HG02973 (cell line): ENCODE results near the gene SLC8B1.

Experiments
- ATAC-seq: cut with Tn5 transposase; IDR thresholded peaks from one replicate; pipeline ENCODE4 v1.9.1; 2021; ENCODE audit warnings: moderate library complexity; ENCODE audit not compliant: unreplicated experiment

Gene SLC8B1

DNA sequence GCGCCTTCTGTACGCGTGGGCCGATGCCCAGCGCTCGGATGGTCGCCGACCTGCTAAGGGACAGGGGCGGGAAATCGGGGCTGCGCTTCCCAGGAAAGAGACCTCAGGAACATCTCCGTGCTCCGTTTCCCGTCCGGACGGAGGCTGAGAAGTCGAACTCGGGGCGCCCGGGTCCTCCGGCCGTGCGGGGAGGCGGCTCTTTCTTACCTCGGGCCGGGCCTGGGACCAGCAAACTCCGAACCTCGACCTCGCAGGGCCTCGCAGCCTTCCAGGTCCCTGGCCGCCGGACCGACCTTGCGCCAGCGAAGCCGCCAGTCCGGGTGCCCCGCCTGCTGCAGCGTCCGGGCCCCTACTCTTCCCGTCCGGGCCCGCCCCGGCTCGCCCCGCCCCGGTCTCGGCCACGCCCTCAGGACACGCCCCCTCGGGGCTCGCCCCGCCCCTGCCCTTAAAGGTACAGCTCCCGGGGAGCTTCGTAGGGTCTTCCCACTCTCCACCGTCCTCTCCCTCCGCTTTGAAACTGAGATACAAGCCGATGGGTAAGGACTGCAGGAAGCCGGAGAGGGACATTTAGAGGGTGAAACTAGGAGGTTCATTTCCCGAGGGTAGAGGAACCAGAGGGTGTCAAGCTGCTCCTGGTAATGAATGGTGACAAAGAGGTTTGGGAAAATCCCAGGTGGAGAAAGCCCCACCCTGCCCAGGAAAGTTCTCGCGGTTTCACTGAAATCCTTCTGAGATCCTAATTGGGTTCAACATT lies at the start of gene SLC8B1:
Gene SLC8B1, minus strand, starts transcription at position 324 of the 754 bp plus-strand sequence. CDS start 2,231 bp downstream, outside the sequence.
- peak; percentile 96 for ATAC-seq

DNA sequence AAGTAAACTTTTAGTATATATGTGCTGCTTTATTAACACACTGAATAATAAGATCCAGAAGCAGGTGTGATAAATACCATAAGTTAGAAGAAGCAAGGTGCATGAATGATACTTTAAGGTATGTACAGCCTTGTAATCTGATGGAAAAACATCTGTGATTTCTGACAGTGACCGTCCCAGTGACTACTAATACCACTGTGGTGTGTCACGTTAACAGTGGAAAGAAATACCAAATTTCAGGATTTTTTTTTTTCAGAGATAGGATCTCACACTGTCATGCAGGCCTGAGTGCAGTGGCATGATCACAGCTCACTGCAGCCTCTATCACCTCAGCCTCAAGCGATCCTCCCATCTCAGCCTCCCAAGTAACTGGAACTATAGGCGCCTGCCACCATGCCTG lies 47.3 kb upstream of the SLC8B1 start:
- no peak for ATAC-seq

DNA sequence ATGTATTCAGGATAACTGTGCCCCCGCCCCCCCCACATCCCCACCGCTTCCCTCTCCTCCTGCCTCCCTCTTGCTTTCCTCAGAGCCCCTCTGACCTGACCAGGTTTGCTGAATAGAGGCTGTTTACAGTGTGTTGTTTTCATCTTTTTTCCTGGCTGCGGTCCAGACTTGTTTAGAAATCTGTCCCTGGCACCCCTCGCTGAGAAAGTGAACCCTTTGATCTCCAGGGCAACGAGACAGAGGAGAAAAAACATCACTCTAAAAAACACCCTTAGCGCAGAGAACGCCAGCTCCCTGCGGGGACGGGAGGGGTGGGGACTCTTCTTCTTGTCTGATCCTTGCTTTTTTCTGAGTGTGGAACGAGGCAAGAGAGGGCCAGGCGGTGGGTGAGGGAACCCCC lies 46.3 kb upstream of the SLC8B1 start:
- no peak for ATAC-seq

DNA sequence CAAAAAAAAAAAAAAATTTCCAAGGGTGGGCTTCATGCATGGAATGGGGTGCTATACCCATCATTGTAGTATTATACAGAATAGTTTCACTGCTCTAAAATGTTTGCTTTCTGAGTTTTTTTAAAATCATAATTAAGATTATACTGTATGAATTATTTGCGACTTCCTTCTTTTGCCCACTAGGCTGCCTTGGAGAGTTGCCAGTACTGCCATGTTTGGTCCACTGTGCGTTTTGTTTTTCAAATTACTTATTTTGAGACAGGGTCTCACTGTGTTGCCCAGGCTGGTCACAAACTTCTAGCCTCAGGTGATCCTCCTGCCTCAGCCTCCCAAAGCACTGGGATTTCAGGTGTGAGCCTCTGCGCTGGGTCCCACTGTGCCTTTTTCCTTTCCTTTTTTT lies 43.4 kb upstream of the SLC8B1 start:
- ATAC-seq, result no peak

DNA sequence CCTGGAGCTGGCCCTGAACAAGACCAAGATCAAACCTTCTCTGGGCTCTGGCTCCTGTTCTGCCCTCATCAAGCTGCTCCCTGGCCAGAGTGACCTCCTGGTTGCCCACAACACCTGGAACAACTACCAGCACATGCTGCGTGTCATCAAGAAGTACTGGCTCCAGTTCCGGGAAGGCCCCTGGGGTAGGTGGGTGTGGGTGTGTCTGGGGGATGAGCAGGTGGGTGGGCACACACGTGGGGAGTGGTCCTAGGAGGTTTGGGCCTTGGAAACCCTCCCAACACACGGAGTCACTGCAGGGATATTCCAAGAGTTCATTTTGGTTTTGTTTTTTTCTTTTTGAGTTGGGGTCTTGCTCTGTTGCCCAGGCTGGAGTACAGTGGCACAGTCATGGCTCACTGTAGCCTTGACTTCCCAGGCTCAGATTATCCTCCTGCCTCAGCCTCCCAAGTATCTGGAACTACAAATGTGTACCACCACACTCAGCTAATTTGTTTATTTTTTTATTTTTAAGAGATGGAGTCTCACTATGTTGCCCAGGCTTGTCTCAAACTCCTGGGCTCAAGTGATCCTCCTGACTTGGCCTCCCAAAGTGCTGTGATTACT lies 40.0 kb upstream of the SLC8B1 start:
- ATAC-seq, result no peak

DNA sequence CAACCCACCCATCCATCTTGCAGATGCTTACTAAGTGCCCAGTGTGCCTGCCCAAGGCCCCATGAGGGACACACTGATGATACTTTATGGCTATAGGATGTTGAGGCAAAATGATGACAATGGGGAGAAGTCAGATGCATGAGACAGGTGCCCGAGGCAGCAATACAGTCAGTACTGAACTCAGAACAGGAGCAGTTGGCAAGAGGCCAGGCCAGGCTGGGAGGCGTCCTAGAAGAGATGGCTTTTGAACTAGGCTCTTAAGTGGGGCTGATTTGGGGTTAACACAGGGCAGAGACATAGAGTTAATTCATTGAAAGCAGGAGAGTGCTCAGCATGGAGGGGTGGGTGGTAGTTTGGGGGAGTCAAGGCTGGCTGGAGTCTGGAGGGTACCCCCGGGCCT lies 39.1 kb upstream of the SLC8B1 start:
- no peak for ATAC-seq

DNA sequence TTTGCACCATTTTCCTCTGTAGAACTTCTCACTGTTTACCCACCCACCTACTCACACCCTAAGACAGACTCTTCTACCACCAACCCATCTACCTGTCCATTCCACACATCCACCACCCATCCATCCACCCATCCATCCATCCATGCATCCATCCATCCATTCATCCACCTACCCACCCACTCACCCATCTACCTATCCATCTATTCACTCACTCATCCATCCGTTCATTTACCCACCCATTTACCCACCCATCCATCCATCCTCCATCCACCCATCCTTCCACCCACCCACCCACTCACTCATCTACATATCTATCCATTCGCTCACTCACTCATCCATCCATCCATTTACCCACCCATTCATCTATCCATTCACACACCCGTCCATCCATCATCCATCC lies 38.5 kb upstream of the SLC8B1 start:
- ATAC-seq, result no peak

DNA sequence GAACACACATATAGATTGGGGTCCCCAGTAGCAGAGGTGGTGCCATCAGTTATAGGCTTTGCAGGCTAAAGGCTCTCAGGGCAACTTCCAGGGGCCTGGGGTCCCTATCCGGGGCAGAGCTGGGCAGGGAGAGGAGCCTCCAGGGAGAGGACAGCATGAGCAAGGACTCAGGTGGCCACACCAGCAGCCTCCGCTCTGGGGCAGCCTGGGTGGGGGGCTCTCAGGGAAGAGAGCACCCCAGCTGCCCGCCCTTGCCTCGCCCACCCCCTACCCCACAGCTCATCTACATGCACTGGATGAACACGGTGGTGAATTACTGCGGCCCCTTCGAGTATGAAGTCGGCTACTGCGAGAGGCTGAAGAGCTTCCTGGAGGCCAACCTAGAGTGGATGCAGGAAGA lies 37.5 kb upstream of the SLC8B1 start:
- no peak for ATAC-seq

DNA sequence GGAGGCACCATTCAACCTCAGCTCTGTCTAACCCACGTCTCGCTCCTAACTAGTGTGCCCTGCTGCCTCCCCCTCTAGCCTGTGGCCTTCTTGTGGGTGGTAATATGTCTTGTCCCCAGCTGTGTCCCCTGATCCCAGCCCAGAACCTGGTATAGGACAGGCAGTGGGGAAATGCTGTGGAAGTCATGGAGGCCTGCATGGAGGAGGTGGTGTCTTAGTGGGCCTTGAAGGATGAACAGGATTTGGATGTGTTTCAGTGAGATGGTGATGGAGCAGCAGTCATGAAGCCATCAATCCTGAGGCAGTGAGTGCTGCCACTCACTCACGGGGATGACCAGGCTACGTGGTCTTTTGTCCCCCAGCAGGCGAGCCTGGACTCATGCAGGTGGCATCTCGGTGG lies 36.9 kb upstream of the SLC8B1 start:
- no peak for ATAC-seq

DNA sequence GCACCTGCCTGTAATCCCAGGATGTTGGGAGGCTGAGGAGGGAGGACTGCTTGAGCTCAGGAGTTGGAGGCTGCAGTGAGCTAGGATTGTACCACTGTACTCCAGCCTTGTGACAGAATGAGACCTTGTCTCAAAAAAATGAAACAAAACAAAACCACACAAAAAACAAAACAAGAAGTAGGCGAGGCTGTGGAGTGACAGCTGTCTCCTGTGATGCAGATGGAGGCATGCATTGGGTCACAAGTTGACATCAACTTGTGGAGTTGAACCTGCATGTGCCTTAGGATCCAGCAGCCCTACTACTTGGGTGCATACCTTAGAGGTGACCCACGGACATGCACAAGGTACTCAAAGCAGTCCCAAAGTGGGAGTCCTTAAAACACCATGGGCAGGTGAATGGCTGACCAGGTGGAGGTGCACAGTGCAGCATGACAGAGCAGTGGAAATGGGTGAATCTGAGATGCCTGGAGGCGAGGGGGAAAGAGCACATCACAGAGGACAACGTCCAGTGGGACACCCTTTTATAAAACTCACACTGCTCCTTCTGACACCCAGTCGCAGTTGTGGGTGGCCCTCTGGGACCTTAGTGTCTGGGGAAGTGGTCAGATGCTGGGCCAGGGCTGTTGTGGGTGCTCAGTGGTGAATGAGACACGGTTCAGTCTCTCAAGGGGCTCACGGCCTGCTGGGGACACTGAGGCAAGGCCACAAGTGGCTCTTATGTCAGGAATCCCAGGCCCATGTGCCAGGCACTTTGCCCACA lies 36.2 kb upstream of the SLC8B1 start:
- ATAC-seq, result no peak

DNA sequence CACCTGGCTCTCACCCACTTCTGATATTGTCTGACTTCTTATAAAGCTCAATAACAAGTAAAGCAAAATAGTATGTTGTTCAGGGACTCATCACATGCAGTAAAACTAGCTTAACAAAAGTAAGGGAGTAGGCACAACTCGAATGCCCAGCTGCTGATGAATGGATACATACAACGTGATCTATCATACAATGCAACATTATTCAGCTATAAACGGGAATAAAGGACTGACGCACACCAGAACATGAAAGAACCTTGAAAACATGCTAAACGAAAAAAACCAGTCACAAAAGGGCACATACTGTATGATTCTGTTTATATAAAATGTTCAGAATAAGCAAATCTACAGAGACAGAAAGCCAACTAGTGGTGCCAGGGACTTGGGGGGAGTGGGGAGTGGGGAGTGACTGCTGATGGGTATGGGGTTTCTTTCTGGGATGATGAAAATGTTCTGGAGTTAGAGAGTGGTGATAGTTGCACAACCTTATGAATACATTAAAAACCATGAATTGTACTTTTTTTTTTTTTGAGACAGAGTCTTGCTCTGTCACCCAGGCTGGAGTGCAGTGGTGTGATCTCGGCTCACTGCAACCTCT lies 34.6 kb upstream of the SLC8B1 start:
- no peak for ATAC-seq

DNA sequence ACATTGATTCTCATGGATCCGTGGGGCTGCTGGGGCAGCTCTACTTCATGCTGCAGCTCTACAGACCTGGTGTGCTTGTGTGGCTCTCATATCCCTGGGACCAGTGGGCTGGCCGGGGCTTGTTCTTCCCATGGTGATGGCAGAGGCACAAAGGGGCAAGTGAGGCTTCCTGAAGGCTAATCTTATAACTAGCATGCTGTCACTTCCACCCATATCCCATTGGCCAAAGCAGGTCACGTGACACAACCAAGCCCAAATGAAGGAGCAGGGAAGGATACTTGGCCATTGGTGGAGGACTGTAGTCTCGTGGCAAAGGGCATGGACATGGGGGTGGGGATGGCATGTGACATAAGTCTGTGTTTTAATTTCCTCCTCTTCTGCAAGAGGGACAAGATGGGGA lies 33.4 kb upstream of the SLC8B1 start:
- no peak for ATAC-seq

DNA sequence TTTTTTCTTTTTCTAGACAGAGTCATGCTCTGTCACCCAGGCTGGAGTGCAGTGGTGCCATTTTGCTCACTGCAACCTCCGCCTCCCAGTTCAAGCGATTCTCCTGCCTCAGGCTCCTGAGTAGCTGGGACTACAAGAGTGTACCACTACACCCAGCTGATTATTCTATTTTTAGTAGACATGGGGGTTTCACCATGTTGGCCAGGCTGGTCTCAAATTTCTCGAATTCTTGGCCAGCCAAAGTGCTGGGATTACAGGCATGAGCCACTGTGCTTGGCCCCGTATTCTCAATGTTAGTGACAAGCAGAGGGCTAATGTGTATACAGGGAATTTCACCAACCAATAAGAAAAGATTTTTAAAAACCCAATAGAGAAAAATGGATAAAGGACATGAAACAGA lies 31.9 kb upstream of the SLC8B1 start:
- ATAC-seq, result no peak

DNA sequence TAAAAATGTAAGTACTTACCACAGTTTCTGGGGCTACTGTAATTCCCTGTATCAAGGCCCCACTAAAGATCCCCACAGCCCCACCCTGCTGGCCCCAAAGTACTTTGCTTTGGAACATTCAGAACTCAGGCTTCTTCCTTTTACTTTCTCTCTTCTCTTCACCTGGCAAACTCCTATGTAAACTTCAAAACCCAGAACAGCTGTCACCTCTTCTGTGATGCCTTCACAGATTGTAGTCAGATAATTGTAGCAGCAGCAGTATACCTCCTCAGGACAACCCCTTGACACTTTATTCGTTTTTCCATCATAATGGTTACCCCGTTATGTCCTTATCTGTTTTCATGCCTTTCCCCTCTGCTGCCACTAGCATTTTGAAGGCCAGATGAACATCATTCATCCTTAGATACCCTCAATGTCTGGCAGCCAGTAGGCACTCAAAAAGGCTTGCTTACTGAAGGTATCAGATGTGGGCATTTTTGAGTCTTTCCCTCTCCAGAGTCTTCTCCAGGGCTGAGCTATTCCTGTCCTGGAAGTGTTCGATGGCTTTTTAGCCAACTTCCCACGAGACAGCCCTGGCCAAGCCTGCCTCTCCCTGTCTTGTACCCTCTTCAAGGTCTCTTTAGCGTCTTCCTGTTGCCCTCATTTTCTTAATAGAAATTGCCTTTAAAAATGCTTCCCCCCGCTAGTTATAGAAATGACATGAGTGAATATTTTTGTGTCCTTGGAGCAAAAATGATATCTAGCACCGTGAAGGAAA lies 30.9 kb upstream of the SLC8B1 start:
- ATAC-seq, result no peak

DNA sequence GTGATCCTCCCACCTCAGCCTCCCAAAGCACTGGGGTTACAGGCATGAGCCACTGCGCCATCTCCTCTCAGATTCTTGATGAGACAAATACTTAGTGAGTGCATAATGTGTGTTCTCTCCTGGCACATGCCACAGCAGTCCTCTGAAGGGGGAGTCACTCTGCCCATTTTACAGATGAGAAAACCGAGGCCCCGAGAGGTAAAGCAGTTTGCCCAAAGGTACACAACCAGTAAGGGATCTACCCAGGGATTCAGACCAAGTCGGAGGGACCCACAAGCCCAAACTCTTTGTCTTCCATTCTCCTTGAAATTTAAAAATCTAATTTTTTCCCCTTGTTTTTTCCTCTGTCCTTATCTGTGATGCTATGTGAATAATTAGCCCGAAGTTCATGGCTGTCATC lies 29.8 kb upstream of the SLC8B1 start:
- no peak for ATAC-seq

DNA sequence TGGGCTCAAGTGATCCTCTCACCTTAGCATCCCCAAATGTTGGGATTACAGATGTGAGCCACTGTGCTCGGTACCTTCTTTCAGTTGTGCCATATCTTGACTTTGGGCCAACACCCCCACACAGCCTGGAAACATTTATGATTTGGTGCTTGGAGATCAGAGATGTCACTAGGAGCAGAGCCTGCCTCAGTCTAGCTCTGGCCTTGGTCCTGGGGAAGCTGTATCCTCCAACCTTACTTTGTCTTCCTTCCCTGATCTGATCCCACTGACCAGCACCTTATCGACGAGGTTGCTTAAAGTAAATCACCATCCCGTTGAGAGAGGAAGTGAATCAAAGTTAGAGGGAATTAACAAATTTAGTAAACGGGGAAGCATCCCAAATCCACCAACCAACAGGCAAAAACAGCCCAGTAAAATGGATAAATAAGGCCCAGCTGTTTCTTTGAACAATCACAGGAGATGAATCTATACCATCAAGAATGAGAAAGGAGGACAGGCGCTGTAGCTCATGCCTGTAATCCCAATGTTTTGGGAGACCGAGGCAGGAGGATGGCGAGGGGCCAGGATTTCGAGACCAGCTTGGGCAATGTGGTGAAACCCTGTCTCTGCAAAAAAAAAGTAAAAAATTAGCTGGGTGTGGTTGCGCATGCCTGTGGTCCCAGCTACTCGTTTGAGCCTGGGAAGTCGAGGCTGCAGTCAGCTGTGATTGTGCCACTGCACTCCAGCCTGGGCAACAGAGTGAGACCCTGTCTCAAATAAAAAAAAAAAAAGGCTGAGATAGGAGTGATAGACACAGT lies 26.9 kb upstream of the SLC8B1 start:
- ATAC-seq, result no peak

DNA sequence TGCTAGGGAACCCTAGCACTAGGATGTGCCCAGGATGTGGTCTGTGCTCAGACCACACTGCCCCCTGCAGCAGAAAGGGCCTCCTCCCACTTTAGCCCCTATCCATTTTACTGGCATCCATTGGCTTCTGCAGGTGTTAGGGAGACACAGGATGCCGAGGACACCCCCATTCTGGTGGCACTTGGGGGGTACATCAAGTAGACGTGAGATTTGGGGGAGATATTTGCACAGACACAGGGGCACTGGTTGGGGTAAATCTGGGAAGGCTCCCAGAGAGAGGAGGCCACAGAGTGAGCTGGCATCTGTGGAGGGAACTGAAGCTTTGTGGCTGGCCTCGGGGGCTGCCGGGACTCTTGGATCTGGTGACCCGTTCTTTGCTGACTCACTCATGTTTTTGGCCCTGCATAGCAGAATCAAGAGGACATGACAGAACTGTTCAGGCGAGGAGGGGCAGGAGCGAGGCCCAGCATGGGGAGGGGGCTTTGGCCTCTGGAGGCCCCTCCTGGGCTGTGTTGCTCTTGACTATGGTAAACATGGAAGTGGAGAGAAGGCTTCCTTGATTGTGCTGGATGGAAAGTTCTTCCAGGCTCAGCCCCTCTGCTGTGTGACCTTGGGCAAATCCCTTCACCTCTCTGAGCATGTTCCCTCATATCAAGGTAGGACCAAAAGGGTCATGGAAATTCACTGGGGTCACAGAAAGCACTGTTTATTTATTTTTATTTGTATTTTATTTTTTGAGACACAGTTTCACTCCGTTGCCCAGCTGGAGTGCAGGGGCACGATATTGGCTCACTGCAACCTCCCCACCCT lies 25.2 kb upstream of the SLC8B1 start:
- ATAC-seq, result no peak

DNA sequence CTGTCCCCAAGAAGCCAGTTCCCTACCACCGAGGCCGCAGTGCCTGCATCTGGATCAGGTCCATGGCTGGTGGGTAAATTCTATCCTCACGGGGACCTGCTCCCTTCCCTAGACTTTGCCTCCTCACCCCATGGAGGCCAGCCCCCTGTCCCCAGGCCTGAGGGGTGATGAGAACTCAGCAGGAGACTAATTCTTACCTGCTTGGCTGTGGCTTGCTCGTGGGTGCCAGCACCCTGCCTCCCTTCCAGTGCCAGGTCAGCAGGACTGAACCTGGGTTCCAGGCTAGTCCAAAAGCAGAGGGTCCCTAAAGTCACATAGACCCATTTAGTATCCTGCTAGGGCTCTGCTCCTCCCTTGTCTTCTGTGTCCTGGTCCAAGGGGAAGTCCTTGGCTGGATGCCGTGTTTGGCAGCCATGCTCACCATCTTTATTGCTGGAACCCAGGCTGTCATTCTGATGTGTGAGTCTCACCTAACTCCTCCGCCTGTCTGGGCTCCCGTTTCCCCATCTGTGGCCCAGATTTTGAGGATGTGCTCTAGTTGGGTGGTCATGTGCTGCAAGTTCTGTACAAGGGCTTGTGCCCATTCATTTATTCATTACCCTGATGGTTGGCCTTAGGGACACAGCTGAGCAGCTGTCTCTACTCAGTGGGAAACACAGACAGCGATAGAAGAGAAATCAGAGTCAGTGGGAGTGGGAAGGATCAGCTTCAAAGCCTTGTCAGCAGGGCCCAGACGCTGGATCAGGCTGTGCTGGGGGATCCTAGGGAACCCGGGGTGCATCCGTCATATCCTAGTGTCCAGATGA lies 24.4 kb upstream of the SLC8B1 start:
- no peak for ATAC-seq
